K562 (cell line): ENCODE data around the gene CLIC5. TPM values are rescaled to one million over a fixed set of nuclear protein-coding genes. Genes with fewer than 3 reads are reported as not detected.

ENCODE experiments used
- ATAC-seq: fragments of 200-7000 bp; cut with Tn5 transposase; 3 replicates; pipeline ENCODE4 v1.9.1; 2020; ENCODE audit warnings: moderate library complexity
- BruUV-seq: library from RNA; stranded (reverse); fragments of 400-500 nt; replicated peaks from 2 replicates; lab custom pipeline; 2021; lab: Mats Ljungman, UMichigan
- CTCF ChIA-PET: fragments of 300-600 bp; formaldehyde crosslinking; extraction: SDS; loops from one replicate; lab custom pipeline; 2021; ENCODE audit warnings: low intra/inter-chr PET ratio; lab: Yijun Ruan, JAX
- POLR2A ChIA-PET: fragments of 300-600, 350-650 bp; sonication (Branson Sonifier 250); formaldehyde crosslinking; extraction: SDS; loops from one replicate; lab custom pipeline; 2021; ENCODE audit warnings: antibody characterized with exemption, inconsistent platforms; lab: Yijun Ruan, JAX
- DNase-seq, 4 experiments: peaks; one replicate each; pipeline versions ENCODE4 v3.0.0 to v3.0.0-alpha.2; 2011 to 2018; ENCODE audit warnings: low spot score in 3 of 4, mixed read lengths in 3 of 4; ENCODE audit errors: extremely low read depth in 1 of 4
- FAIRE-seq: peaks from 2 replicates; lab custom pipeline; 2011; peaks lifted over from hg19 to GRCh38; lab: Jason Lieb, UNC
- H2AFZ ChIP-seq: 2 replicates; pipeline ENCODE4 v1.6.0; 2011; ENCODE audit warnings: low read depth, low read length, control low read depth, inconsistent platforms
- H3K27ac ChIP-seq: fragments of 200-600 bp; 3 replicates; pipeline ENCODE4 v1.8.0; 2011; ENCODE audit warnings: low read depth, mild to moderate bottlenecking, control low read depth, inconsistent platforms, low read length, moderate library complexity, mixed read lengths; ENCODE audit errors: extremely low read depth
- H3K27me3 ChIP-seq, 2 experiments: fragments of 300-600 bp in 1 of 2; 2 replicates in 1 of 2; 3 replicates in 1 of 2; pipeline versions ENCODE4 v1.6.0 to v1.8.0; 2011; ENCODE audit warnings: inconsistent platforms in 2 of 2, low read length in 2 of 2, mild to moderate bottlenecking in 1 of 2, mixed read lengths in 1 of 2, moderate library complexity in 1 of 2; ENCODE audit not compliant: control insufficient read depth in 2 of 2, insufficient read depth in 2 of 2
- H3K36me3 ChIP-seq: fragments of 300-600 bp; 3 replicates; pipeline ENCODE4 v1.8.0; 2011; ENCODE audit warnings: mild to moderate bottlenecking, low read length, inconsistent platforms; ENCODE audit not compliant: control insufficient read depth, insufficient read depth
- H3K4me1 ChIP-seq, 2 experiments: fragments of 200-600 bp in 1 of 2; replicated peaks in 1 of 2; 2 replicates in 1 of 2; 3 replicates in 1 of 2; pipeline versions ENCODE4 v1.5.1 to v1.8.0; 2011; ENCODE audit warnings: inconsistent platforms in 2 of 2, low read length in 2 of 2, mild to moderate bottlenecking in 1 of 2, mixed read lengths in 1 of 2, moderate library complexity in 1 of 2; ENCODE audit not compliant: control insufficient read depth in 2 of 2, insufficient read depth in 2 of 2
- H3K4me2 ChIP-seq: 2 replicates; pipeline ENCODE4 v1.6.1; 2011; ENCODE audit warnings: low read length, control low read depth, inconsistent platforms, mixed read lengths; ENCODE audit not compliant: insufficient read depth
- H3K4me3 ChIP-seq: fragments of 200-600 bp; sonication (generic), shearing (Covaris generic); 2 replicates; pipeline ENCODE4 v1.5.1; 2016; ENCODE audit warnings: control low read depth, inconsistent platforms
- H3K79me2 ChIP-seq: fragments of 200-600 bp; 3 replicates; pipeline ENCODE4 v1.8.0; 2011; ENCODE audit warnings: low read length, inconsistent platforms; ENCODE audit not compliant: control insufficient read depth, insufficient read depth
- H3K9ac ChIP-seq, 2 experiments: 2 replicates each; pipeline versions ENCODE4 v1.6.0 to v1.6.1; 2011; ENCODE audit warnings: low read depth in 2 of 2, low read length in 2 of 2, control low read depth in 1 of 2, inconsistent platforms in 1 of 2, mild to moderate bottlenecking in 1 of 2, mixed read lengths in 1 of 2; ENCODE audit not compliant: insufficient read depth in 1 of 2
- H3K9me1 ChIP-seq: one replicate; pipeline ENCODE4 v1.6.0; 2011; ENCODE audit warnings: inconsistent platforms, mild to moderate bottlenecking, low read length, moderate library complexity; ENCODE audit not compliant: control insufficient read depth, insufficient read depth
- H3K9me3 ChIP-seq: replicated peaks from 2 replicates; pipeline ENCODE4 v1.5.1; 2011; ENCODE audit warnings: low read depth, low read length, inconsistent platforms; ENCODE audit not compliant: control insufficient read depth, insufficient read depth
- H4K20me1 ChIP-seq: replicated peaks from 2 replicates; pipeline ENCODE4 v1.6.1; 2011; ENCODE audit warnings: low read length, inconsistent platforms, mixed read lengths; ENCODE audit not compliant: control insufficient read depth, insufficient read depth
- CHAMP1 ChIP-seq: fragments of 450-650 bp; IDR thresholded peaks from 2 replicates; pipeline ENCODE4 v1.6.1; 2016; ENCODE audit warnings: mild to moderate bottlenecking
- CXXC5 ChIP-seq: fragments of 250-450 bp; sonication (Bioruptor Pico); IDR thresholded peaks from 2 replicates; pipeline ENCODE4 v1.8.0; 2022; ENCODE audit warnings: inconsistent platforms, mild to moderate bottlenecking, moderate library complexity
- E2F1 ChIP-seq: sonication (generic); formaldehyde crosslinking; IDR thresholded peaks from 2 replicates; pipeline ENCODE4 v1.8.1; 2023; ENCODE audit warnings: mild to moderate bottlenecking, missing genetic modification reagents, moderate library complexity
- GATAD2B ChIP-seq: fragments of 450-650 bp; IDR thresholded peaks from 2 replicates; pipeline ENCODE4 v1.6.1; 2017; ENCODE audit warnings: mild to moderate bottlenecking, borderline replicate concordance
- GMEB1 ChIP-seq: fragments of 250-450 bp; sonication (Bioruptor Pico); IDR thresholded peaks from 2 replicates; pipeline ENCODE4 v1.4.0; 2020; ENCODE audit warnings: mild to moderate bottlenecking
- HEY1 ChIP-seq: fragments of 250-450 bp; sonication (Bioruptor Pico); IDR thresholded peaks from 2 replicates; pipeline ENCODE4 v1.5.0; 2020; ENCODE audit warnings: mild to moderate bottlenecking, moderate library complexity, borderline replicate concordance
- NELFE ChIP-seq: IDR thresholded peaks from 2 replicates; pipeline ENCODE4 v1.6.1; 2011; ENCODE audit warnings: mild to moderate bottlenecking; ENCODE audit not compliant: insufficient read depth, insufficient read length
- SRSF1 ChIP-seq: fragments of 200-400 bp; formaldehyde crosslinking; IDR thresholded peaks from 2 replicates; pipeline ENCODE4 v1.6.1; 2017; ENCODE audit warnings: mild to moderate bottlenecking, low read depth, low read length, moderate library complexity
- TCFL5 ChIP-seq: fragments of 250-450 bp; sonication (Bioruptor Pico); conservative IDR thresholded peaks from 2 replicates; pipeline ENCODE4 v1.6.1; 2021; ENCODE audit warnings: mild to moderate bottlenecking, moderate library complexity, matching md5 sums
- ZFP30 ChIP-seq: fragments of 250-450 bp; sonication (Bioruptor Pico); IDR thresholded peaks from 2 replicates; pipeline ENCODE4 v1.8.0; 2022; ENCODE audit warnings: moderate library complexity, mild to moderate bottlenecking, inconsistent platforms, borderline replicate concordance
- ZNF197 ChIP-seq: fragments of 200-800 bp; sonication (Bioruptor generic); IDR thresholded peaks from 2 replicates; pipeline ENCODE4 v1.6.1; 2016; ENCODE audit warnings: low read depth, missing genetic modification characterization, missing compliant biosample characterization
- WGBS: fragments of 100-300 bp; shearing (Covaris generic); methylation state at CpG from one replicate; pipeline ENCODE4 v1.1.6; 2016; ENCODE audit warnings: low coverage, mixed read lengths; ENCODE audit not compliant: insufficient coverage; ENCODE audit errors: missing lambda C conversion rate; 5-methylcytosine and 5-hydroxymethylcytosine counted together
- in situ Hi-C: fragments of 300-500 bp; cut with MboI; formaldehyde crosslinking; loops from 4 replicates; pipeline ENCODE4 v1.15.0; 2018; ENCODE audit warnings: inconsistent platforms, mixed read lengths
- intact Hi-C: fragments of 100-400 bp; cut with micrococcal nuclease; formaldehyde crosslinking; loops from 2 replicates; pipeline ENCODE4 v1.14.2; 2022
- polyA plus RNA-seq, 8 experiments: library from polyadenylated mRNA; depleted of rRNA in 4 of 8; stranded (reverse) in 5 of 8; unstranded in 3 of 8; fragments of >200 nt; fragmentation: Nextera tagmentation in 2 of 8; fragmentation: Illumina TruSeq in 1 of 8; extraction: Ambion mirVana in 2 of 8; extraction: Trizol in 1 of 8; gene quantifications; 2 replicates each; pipeline versions ENCODE4 v1.2.1 to v1.2.3, GENCODE V29; 2011 to 2014; ENCODE audit warnings: inconsistent platforms in 1 of 8, missing spikeins in 1 of 8
- total RNA-seq, 7 experiments: library from RNA; depleted of rRNA in 6 of 7; stranded (reverse); fragments of >200 nt in 6 of 7; fragmentation: Illumina TruSeq in 2 of 7; extraction: Trizol in 2 of 7; gene quantifications; 2 replicates each; pipeline versions ENCODE4 v1.2.1 to v1.2.3, GENCODE V29; 2011 to 2021; ENCODE audit warnings: low replicate concordance in 1 of 7
- TF ChIP-seq, protein P1 (sequence below): fragments of 250-450 bp; sonication (Bioruptor Pico); IDR thresholded peaks from 2 replicates; pipeline ENCODE4 v1.9.0; 2021; ENCODE audit warnings: mild to moderate bottlenecking

Gene CLIC5
- total and polyA plus RNA-seq, 9 of the 15 experiments (the other 6 are each of a cell fraction or from before 2014, with no cell fraction given) = 0.31 TPM; not detected in 8

DNA sequence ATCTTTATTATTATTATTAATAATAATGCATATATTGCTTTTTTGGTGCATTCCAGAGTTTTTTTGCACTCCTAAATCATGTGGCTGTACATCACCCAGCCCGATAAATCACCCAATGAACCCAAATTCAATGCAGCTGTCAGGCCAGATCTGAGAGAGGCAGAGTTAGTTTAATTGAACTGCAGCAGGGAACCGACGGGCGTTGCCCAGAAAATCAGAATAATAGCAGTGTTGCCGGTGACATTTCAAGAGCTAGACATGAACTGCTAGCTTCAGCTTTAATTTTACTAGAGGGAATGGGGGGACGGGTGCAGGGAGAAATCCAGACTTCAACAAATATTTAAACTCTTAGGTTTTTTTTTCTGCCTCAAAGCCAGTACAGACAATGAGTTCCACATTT is 135.0 kb downstream of the CLIC5 start:
- Histone ChIP-seq H3K79me2 (no peaks in the 10 kb centered on the region), H4K20me1 (no peaks in the 10 kb centered on the region), H3K36me3 (no peaks in the 10 kb centered on the region), H3K4me2 (no peak overlapping the region), H3K9me1 (no peaks in the 10 kb centered on the region), H3K9me3 (no peaks in the 10 kb centered on the region), H3K9ac (no peak overlapping the region), H3K4me3 (no peak overlapping the region), H3K4me1 (no peaks in the 10 kb centered on the region; a peak in 1 of 5 replicates), H3K27me3 (peaks cover 0 to 3% of the 10 kb centered on the region in 2 experiments; a peak in 1 of 5 replicates), H2AFZ (no peak overlapping the region), H3K27ac (no peak overlapping the region)
- intact Hi-C loops = no loop called here
- FAIRE-seq (no peak), ATAC-seq (no peak), DNase-seq (no peak)
- ChIA-PET POLR2A (interaction anchor here (0.6 kb wide), 1 partner anchor 141 kb away, joined by 3 read pairs; no protein-coding TSS in a partner anchor), CTCF (no interaction called here)
- no TSS peak for BruUV-seq
- under 1% methylated on average over 6 of the region's 6 CpGs for WGBS
- no peak for TF ChIP-seq ZNF197 (CRISPR knock-in tag)
- no peak for TF ChIP-seq CXXC5 (CRISPR knock-in tag)
- no peak for TF ChIP-seq GMEB1
- TF ChIP-seq SRSF1 = no peak
- TF ChIP-seq E2F1 (CRISPR knock-in tag) = no peak
- TF ChIP-seq GATAD2B = no peak
- TF ChIP-seq ZFP30 (CRISPR knock-in tag) = no peak
- no peak for TF ChIP-seq NELFE
- TF ChIP-seq CHAMP1 = no peak
- no peak for TF ChIP-seq HEY1 (CRISPR knock-in tag)
- TF ChIP-seq, protein P1, sequence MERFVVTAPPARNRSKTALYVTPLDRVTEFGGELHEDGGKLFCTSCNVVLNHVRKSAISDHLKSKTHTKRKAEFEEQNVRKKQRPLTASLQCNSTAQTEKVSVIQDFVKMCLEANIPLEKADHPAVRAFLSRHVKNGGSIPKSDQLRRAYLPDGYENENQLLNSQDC (CRISPR knock-in tag) = no peak
- TF ChIP-seq TCFL5 (CRISPR knock-in tag) = no peak
- in situ Hi-C loops = no loop called here
